Stimulated activated CD4-positive, alpha-beta T cell treated with anti-CD3 and anti-CD28 coated beads, Interleukin-12 subunit alpha, Interleukin-12 subunit beta, amount 100 ng/mL, for 4 hours (primary cell): ENCODE data around the gene DAB2IP.

Experiments
- DNase-seq: peaks from one replicate; pipeline ENCODE4 v3.0.0-alpha.2; 2020

The DAB2IP gene

GRCh38 chr9:121686930-121687541 is 35.6 kb downstream of the DAB2IP start:
- peak; percentile 35 for DNase-seq

GRCh38 chr9:121688146-121688680 is 36.8 kb downstream of the DAB2IP start:
- no peak for DNase-seq

GRCh38 chr9:121688681-121689080 is 37.2 kb downstream of the DAB2IP start:
- DNase-seq: no peak

GRCh38 chr9:121689461-121690157 is 38.2 kb downstream of the DAB2IP start:
- no peak for DNase-seq

GRCh38 chr9:121690316-121690715 is 38.9 kb downstream of the DAB2IP start:
- no peak for DNase-seq

DNA sequence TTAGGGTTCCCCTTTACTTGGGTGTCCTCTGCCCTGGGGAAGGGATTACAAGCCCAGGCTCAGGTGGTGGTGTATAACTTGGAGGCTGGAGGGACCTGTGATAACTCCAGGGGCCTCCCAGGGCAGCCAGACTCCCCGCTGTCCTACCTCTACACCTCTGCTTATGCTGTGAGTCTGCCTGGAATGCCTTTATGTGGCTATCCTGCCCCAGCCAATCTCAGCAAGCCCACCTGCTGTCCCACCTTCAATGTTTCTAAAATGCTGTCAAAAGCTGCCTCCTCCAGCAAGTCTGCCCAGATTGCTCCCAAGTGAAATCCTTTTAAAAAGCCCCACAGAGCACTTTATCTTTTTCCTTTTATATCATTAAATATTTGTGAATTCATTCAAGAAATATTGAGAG is 39.3 kb downstream of the DAB2IP start:
- no peak for DNase-seq

GRCh38 chr9:121691890-121692289 is 40.5 kb downstream of the DAB2IP start:
- no peak for DNase-seq

- no peak for DNase-seq
Observed at GRCh38 chr9:121692606-121693387, 41.4 kb downstream of the DAB2IP start.

DNA sequence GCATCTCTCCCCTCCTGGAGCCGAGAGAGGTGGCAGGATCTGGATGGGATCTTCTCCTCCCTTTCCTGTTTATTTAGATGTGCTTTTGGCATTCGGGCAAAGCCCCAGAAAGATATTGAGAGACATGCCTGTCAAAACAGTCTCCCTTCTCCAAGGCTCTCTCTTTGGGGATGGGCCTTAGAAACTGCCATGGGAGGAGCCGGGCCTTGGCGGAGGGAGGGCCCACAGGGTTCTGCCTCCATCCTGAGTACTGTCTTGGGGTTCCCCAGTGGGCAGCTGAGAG is 41.9 kb downstream of the DAB2IP start:
- DNase-seq: no peak

DNA sequence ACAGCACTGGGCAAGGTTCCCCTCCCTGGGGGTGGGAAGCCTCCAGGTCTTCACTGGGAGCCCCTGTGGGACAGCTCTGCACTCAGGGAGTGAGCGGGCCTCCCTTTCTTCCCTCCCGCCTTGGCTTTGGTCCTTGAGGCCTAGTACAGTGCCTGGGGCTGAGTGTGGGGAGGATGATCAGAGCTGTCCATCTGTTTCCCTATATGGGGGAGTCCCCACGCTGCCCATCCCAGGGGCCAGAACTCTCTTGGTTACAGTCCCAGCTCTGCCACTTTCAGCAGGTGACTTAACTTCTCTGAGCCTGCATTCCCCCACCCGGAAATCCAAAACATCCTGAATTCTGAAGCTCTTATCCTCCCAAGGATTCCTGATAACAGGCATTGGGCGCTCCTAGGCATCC is 42.6 kb downstream of the DAB2IP start:
- DNase-seq: no peak

- no peak for DNase-seq
Observed at GRCh38 chr9:121694600-121694999, 43.2 kb downstream of the DAB2IP start.

DNA sequence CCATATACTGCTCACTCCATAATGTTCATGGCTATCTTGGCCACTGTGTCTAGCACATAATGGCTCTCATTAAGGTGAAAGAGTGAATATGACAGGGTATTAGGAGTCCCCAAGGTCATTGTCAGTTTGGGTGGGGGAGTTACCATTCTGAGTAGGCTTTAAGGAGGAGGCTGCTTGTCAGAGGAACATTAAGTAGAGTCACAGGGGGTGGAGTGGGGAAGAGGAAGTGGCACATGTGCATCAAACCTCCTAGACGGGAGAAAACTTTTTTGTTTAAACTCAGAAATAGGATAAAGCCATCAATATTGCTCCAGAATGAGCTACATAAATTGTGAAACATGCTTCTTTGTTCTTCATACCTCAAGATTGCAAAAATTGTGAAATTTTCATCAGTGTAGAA is 45.5 kb downstream of the DAB2IP start:
- no peak for DNase-seq

GRCh38 chr9:121698627-121699570 is 47.5 kb downstream of the DAB2IP start:
- peak; percentile 17 for DNase-seq

DNA sequence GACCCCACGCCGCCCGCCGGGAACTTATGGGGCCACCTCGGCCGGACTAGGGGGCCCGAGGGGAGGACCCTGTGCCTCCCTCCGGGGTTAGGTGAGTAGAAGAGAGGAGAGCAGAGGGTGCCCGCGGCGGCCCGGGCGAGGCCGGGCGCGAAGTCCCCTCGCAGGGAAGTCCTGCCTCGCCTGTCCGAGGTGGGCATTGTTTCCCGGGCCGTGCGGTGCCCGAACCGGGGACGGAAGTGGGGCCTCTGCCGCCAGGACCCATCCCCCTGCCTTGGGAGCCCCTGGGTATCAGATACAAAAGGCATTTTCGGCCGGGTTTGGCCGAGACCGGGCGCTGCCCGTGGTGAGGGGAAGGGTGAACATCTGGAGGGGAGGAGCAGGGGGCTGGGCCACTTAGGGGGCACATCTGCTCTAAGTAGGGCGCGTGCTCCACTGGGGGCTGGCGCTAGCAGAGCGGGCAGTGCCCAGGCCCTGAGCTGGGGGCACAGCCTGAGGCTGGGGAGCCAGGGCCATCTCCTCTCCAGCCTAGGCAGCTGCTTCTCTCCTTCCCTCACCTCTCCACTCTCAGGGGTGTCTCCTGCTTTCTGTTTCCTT is 48.2 kb downstream of the DAB2IP start:
- no peak for DNase-seq

DNA sequence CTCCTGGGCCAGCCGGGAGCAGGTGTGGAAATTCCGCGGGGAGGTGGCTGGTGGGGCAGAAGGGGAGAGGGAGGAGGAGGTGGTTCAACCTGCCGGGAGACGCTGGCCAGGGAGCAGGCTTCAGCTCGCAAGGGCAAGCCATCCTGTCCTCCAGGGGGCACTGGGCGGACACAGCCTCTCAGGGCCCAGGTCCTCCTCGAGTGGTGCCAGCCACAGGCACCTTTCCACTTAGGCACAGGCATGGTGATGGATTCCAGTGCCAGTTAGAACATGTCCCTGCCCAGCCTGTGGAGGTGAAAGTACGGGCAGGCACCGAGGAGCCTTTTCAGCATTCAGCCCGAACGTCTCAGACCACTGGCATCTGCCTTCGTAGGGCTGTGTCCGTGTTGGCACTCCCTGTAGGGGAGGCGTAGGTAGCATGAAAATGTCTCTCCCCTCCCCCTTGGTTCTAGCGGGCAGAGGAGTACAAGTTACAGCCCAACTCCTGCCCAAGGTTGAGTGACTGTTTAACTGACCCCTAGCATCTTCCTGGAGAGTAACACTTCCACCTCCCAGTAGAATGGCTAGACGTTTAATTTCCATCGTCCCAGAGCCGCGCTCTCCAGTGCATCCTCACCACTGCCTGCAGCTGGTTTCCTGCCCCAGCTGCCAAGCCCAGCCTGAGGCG is 48.9 kb downstream of the DAB2IP start:
- no peak for DNase-seq

- DNase-seq: no peak
Observed at GRCh38 chr9:121700832-121701419, 49.5 kb downstream of the DAB2IP start.

DNA sequence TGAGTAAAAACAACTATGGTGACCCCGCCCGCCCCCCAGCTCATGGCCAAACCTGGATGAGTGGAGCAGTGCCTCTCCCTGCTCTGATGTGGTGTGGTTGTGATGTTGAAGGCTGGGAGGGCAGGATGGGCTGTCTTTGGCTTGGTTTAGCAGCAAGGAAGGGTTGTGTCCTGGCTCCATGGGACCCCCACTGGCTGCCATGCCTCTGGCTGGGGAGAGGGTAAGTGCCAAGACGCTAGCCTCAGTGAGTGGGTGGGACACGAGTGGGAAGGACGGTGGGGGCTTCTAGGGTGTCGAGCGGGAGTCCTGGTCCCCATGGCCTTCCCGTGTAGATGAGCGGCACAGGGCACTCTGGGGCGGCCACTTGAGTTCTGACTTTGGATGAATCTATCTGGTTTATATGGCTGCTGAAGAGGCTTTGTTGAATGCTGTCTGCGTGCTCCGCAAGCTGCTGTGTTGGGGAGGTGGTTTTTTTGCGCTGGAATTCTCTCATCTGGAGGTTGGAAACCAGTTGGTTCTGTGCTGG is 50.4 kb downstream of the DAB2IP start:
- no peak for DNase-seq

DNA sequence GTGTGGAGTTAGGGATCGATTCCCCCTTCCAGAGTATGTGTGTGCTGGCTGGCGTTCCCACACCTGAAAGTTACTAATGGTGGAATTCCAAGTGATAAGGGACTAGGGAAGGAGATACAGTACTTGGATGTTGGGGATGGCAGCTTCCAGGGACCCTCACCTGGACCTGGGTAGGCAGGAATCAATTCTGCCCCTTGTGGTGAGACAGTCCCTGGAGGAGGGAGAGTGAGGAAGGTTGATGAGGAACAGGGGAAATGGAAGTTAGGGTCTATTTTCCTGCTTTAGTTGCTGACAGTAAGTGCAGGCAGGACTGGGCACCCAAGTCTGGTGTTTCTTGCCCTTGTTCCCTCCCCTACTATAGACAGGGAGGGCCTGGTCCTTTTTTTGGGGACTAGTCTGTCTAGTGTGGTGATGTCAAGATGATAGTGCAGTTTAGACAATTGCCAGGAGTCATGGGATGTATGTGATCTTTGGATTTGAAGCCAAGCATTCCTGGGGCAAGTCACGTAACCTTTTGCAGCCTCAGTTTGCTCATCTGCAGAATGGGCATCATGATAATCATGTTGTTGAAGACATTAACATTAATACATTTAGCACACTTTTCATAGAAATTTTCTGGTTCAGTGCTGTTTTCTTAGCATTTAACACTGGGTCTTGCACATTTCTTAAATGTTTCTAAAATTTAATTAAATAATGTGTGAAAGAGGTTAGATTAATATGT is 51.7 kb downstream of the DAB2IP start:
- DNase-seq: no peak

GRCh38 chr9:121704281-121704680 is 52.8 kb downstream of the DAB2IP start:
- DNase-seq: no peak

DNA sequence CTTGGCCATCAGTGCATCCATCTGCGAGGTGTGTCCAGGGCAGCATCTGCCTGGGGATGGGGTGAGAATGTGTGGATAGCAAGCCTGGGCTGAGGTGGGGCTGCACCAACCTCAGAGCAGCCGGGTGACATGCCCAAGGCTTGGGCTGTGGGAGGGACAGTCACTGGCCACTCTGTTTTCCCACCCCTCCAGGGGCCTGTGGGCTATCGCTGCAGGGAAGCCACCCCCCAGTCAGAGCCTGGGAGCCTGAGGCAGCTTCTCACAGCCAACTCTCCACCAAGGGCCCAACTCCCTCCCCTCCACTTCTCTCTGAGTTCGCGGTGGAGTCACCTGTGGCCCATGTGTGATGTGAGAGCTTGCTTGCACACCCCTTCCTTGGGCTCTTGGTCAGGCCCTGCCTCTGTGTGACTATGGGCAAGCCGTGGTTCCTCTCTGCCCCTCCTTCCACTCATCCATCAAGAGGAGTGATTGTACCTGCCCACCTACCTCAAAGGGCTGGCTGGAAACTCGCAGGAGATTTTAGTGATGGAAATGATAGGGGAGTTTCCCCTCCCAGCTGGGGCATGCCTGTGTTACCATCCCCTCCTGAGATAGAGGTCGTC is 54.8 kb downstream of the DAB2IP start:
- no peak for DNase-seq
